Adrenal gland (tissue), 12 donors: ENCODE data around the gene CDRT4. TPM values are rescaled to one million over a fixed set of nuclear protein-coding genes. Genes with fewer than 3 reads are reported as not detected.

Experiments
- DNase-seq, 7 donors: peaks; one replicate each; pipeline ENCODE4 v3.0.0-alpha.2; 2019 to 2020
- H3K27ac ChIP-seq, 5 donors: fragments of 200-600 bp; sonication (generic) in 4 of 5; 1 replicate in 3 of 5; 2 replicates in 2 of 5; pipeline versions ENCODE4 v1.5.1 to v1.8.0; 2016 to 2020; ENCODE audit warnings: mild to moderate bottlenecking in 1 of 5
- H3K27me3 ChIP-seq: fragments of 200-600 bp; 2 replicates; pipeline ENCODE4 v1.8.0; 2021
- H3K36me3 ChIP-seq, 2 donors: fragments of 200-600 bp; replicated peaks in 1 of 2; 1 replicate in 1 of 2; 2 replicates in 1 of 2; pipeline versions ENCODE4 v1.5.1 to v1.8.0; 2018 to 2022
- H3K4me1 ChIP-seq, 2 donors: fragments of 200-600 bp; replicated peaks in 1 of 2; 1 replicate in 1 of 2; 2 replicates in 1 of 2; pipeline versions ENCODE4 v1.5.1 to v1.8.0; 2018 to 2021
- H3K4me3 ChIP-seq, 4 donors: fragments of 200-600 bp; sonication (generic) in 3 of 4; one replicate each; pipeline ENCODE4 v1.5.1; 2016 to 2018
- H3K9me3 ChIP-seq, 3 donors: fragments of 200-600 bp; sonication (generic) in 1 of 3; replicated peaks in 1 of 3; 1 replicate in 2 of 3; 2 replicates in 1 of 3; pipeline versions ENCODE4 v1.5.1 to v1.8.0; 2016 to 2021
- POLR2A ChIP-seq, 2 donors: fragments of 450-650 bp; IDR thresholded peaks; one replicate each; pipeline ENCODE4 v1.6.1; 2017; ENCODE audit warnings: antibody characterized with exemption in 2 of 2, mild to moderate bottlenecking in 2 of 2, moderate library complexity in 1 of 2
- WGBS, 4 donors: extraction: QIAGEN DNeasy Blood & Tissue Kit in 2 of 4; methylation state at CpG; one replicate each; pipeline versions ENCODE4 v1.1.5 to v1.1.7; 2013 to 2017; 5-methylcytosine and 5-hydroxymethylcytosine counted together
- intact Hi-C, 2 donors: fragments of 100-400 bp; cut with DNase I; formaldehyde crosslinking; loops; one replicate each; pipeline versions ENCODE4 v1.14.1 to v1.15.0; 2022 to 2023
- polyA plus RNA-seq, 3 donors: library from polyadenylated mRNA; stranded (reverse); fragments of 200-250 nt in 2 of 3; fragments of 350-450 nt in 1 of 3; fragmentation: Illumina TruSeq in 1 of 3; extraction: RNeasy Lipid Tissue Mini Kit (QIAGEN cat#74804) in 1 of 3; gene quantifications; one replicate each; pipeline ENCODE4 v1.2.3, GENCODE V29; 2013 to 2014
- total RNA-seq, 9 donors: library from RNA; depleted of rRNA in 4 of 9; stranded (reverse); fragments of >200 nt in 4 of 9; fragments of 120-200 nt in 1 of 9; fragmentation: NEBNext Ultra II Directional in 1 of 9; extraction: Animal tissue kit (Norgen Biotek cat#: 25700) in 1 of 9; gene quantifications; one replicate each; pipeline versions ENCODE4 v1.1.0 to v1.2.4, GENCODE V29; 2013 to 2023
- TF ChIP-seq, protein P1 (sequence below), 6 experiments: fragments of 450-650 bp in 4 of 6; fragments of 200-600 bp in 2 of 6; sonication (generic) in 1 of 6; IDR thresholded peaks; 1 replicate in 5 of 6; 2 replicates in 1 of 6; pipeline versions ENCODE4 v1.5.1 to v1.8.0; 2016 to 2021; ENCODE audit warnings: antibody characterized with exemption in 6 of 6, mild to moderate bottlenecking in 2 of 6, moderate library complexity in 1 of 6
- donor health status: healthy with polysubstance abuse.
- donor health status: Bipolar disorder and iron deficiency.
- donor health status: DM: yes; HTN: yes; CAD: no.
- donor health status: DM: no; HTN: no; CAD: no.
- donor health status: DM: no; HTN: no; CAD: no.
- donor health status: DM: yes; HTN: yes; CAD: no.

Gene CDRT4
- total and polyA plus RNA-seq, 12 donors = 1.5 to 49.6 (median 11.5) TPM

DNA sequence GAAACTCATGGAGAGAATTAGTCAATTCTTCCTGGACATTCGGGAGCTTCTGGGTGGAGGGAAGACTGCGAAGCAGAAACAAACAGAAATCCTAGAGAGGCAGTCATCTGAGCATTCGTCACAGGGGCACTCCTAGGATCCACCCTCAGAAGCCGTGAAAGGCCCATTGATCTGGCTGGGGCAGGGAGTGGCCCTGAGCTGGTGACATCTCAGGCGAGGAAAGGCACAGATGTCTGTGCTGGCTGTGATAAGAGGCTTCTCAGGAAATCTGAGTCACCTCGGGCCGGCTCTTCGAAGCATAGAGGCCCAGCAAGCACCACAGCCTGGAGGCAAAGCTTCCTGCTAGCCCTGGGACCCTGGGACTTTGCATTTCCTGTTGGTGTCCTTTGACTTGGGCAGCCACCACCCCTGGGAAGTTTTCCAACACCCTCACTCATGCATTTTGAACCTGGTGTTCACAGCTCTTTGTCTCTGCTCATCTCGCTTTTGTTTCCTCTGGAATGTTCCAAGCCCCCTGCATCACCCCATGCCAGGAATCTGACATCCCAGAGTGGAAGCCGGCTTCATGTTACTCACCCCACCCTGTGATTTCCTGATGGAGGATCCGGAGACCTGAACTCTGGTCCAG lies 23.3 kb upstream of the CDRT4 start:
- Histone ChIP-seq H3K4me1 (peaks cover 0 to 10% of the 10 kb centered on the region in 2 donors), H3K36me3 (no peaks in the 10 kb centered on the region), H3K27ac (peak overlapping the region in 2 of 5 donors; percentile 62 to 81), H3K4me3 (no peak overlapping the region), H3K9me3 (no peaks in the 10 kb centered on the region), H3K27me3 (no peaks in the 10 kb centered on the region)
- intact Hi-C loops = no loop called here
- no peak for TF ChIP-seq POLR2A (IDR thresholded peaks at IDR 0.05)
- TF ChIP-seq, protein P1, sequence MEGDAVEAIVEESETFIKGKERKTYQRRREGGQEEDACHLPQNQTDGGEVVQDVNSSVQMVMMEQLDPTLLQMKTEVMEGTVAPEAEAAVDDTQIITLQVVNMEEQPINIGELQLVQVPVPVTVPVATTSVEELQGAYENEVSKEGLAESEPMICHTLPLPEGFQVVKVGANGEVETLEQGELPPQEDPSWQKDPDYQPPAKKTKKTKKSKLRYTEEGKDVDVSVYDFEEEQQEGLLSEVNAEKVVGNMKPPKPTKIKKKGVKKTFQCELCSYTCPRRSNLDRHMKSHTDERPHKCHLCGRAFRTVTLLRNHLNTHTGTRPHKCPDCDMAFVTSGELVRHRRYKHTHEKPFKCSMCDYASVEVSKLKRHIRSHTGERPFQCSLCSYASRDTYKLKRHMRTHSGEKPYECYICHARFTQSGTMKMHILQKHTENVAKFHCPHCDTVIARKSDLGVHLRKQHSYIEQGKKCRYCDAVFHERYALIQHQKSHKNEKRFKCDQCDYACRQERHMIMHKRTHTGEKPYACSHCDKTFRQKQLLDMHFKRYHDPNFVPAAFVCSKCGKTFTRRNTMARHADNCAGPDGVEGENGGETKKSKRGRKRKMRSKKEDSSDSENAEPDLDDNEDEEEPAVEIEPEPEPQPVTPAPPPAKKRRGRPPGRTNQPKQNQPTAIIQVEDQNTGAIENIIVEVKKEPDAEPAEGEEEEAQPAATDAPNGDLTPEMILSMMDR (IDR thresholded peaks at IDR 0.05) = no peak
- peak; percentile 46 to 84 (median 75) for DNase-seq
- WGBS, 4 donors = 42 to 61% (median 57%) methylated on average over 8 to 11 of the region's 11 CpGs

DNA sequence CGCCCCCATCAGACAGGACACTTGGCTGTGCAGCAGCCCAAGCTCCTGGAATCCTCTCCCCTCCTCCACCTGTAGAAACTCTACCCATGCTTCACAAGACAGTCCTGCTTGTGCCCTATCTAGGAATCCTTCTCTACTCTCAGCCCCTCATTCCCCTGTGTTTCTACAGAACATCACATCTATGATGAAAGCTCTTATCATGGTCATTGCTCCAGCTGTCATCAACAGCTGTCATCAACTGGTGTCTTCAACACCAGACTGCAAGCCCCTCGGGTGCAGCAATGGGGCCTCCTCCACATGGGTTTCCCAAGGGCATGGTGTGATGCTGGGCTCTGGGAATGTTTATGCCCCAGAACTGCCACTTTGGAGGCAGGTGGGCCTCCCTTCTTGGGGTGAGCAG lies 21.1 kb upstream of the CDRT4 start:
- Histone ChIP-seq H3K4me3 (no peak overlapping the region), H3K4me1 (peaks cover 0 to 18% of the 10 kb centered on the region in 2 donors), H3K9me3 (no peaks in the 10 kb centered on the region), H3K27ac (no peak overlapping the region), H3K27me3 (no peaks in the 10 kb centered on the region), H3K36me3 (no peaks in the 10 kb centered on the region)
- intact Hi-C loops = no loop called here
- WGBS, 4 donors = 86 to 98% (median 93%) methylated on average over 2 of the region's 2 CpGs
- DNase-seq = no peak
- TF ChIP-seq POLR2A (IDR thresholded peaks at IDR 0.05) = no peak
- TF ChIP-seq, protein P1 (IDR thresholded peaks at IDR 0.05) = no peak

DNA sequence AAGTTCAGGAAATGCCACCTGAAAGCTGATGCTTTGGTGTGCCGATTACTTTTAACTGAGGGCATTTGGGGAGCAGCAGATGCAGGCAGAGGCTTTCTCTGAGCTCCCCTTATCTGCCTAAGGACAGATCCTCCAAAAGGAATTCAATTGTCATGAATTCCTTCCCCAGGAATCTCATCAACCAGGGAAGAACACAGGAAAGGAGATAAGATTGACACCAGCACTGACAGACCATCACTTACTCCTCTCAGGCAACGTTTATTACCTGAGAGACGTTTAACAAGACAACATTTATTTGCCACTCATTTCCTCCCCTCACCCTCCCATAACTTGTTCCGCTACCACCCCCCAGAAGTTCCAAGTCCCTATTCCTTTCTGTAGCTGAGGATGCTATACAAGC lies 17.6 kb upstream of the CDRT4 start:
- Histone ChIP-seq H3K36me3 (no peaks in the 10 kb centered on the region), H3K4me1 (peaks cover 0 to 7% of the 10 kb centered on the region in 2 donors), H3K4me3 (no peak overlapping the region), H3K9me3 (no peaks in the 10 kb centered on the region), H3K27ac (no peak overlapping the region), H3K27me3 (no peaks in the 10 kb centered on the region)
- no peak for TF ChIP-seq POLR2A (IDR thresholded peaks at IDR 0.05)
- TF ChIP-seq, protein P1 (IDR thresholded peaks at IDR 0.05) = no peak
- DNase-seq = no peak
- WGBS, 4 donors = 70 to 86% (median 74%) methylated on average over 4 of the region's 4 CpGs
- intact Hi-C loops = no loop called here

DNA sequence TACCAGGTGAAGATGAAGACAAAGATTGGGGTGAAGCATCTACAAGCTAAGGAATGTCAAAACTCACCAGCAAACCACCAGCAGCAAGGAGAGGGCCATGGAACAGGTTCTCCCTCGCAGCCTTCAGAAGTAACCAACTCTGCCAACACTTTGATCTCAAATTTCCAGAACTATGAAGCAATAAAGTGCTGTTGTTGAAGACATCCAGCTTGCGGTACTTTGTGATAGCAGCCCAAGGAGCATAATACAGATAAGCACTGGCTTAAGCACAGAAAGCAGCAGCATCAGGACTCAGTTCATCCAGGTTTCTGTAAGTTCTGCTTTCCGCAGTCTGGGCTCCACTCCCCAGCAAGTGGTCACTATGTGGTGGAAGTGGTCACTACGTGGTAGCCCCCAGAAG lies 16.0 kb upstream of the CDRT4 start:
- no peak for DNase-seq
- no peak overlapping the region for H3K27ac ChIP-seq
- no peaks in the 10 kb centered on the region for H3K36me3 ChIP-seq
- no peak for TF ChIP-seq POLR2A (IDR thresholded peaks at IDR 0.05)
- TF ChIP-seq, protein P1 (IDR thresholded peaks at IDR 0.05) = no peak
- peaks cover 0 to 7% of the 10 kb centered on the region in 2 donors for H3K4me1 ChIP-seq
- H3K9me3 ChIP-seq = no peaks in the 10 kb centered on the region
- H3K27me3 ChIP-seq = no peaks in the 10 kb centered on the region
- no peak overlapping the region for H3K4me3 ChIP-seq
- intact Hi-C loops = no loop called here
- 39 to 91% (median 61%) methylated on average over 3 to 4 of the region's 4 CpGs for WGBS, 4 donors
